Measurements from ENCODE around the gene CDH18.

CDH18 gene

GRCh38 chr5:19519448-19519847 is 468.6 kb downstream of the CDH18 start:
- H3K27ac ChIP-seq (ENCODE audit: low read length) = no peak overlapping the region
- no peak overlapping the region for H3K4me3 ChIP-seq (ENCODE audit: low read depth in 1 of 2, low read length in 2 of 2)
- H3K4me1 ChIP-seq (ENCODE audit: control insufficient read depth in 1 of 2, insufficient read depth in 2 of 2, low read length in 2 of 2) = no peaks in the 10 kb centered on the region
- H3K27me3 ChIP-seq (ENCODE audit: low read depth, low read length) = no peaks in the 10 kb centered on the region
- H3K9me3 ChIP-seq (ENCODE audit: control insufficient read depth in 1 of 2, low read length in 2 of 2) = no peaks in the 10 kb centered on the region
- no peaks in the 10 kb centered on the region for H3K36me3 ChIP-seq (ENCODE audit: control insufficient read depth in 1 of 2, insufficient read depth in 2 of 2, low read length in 2 of 2)

GRCh38 chr5:19498852-19499251 is 489.1 kb downstream of the CDH18 start:
- H3K36me3 ChIP-seq (ENCODE audit: control insufficient read depth in 1 of 2, insufficient read depth in 2 of 2, low read length in 2 of 2) = no peaks in the 10 kb centered on the region
- no peak overlapping the region for H3K27ac ChIP-seq (ENCODE audit: low read length)
- H3K4me1 ChIP-seq (ENCODE audit: control insufficient read depth in 1 of 2, insufficient read depth in 2 of 2, low read length in 2 of 2) = no peaks in the 10 kb centered on the region
- H3K27me3 ChIP-seq (ENCODE audit: low read depth, low read length) = no peaks in the 10 kb centered on the region
- H3K4me3 ChIP-seq (ENCODE audit: low read depth in 1 of 2, low read length in 2 of 2) = no peak overlapping the region
- H3K9me3 ChIP-seq (ENCODE audit: control insufficient read depth in 1 of 2, low read length in 2 of 2) = no peaks in the 10 kb centered on the region

- Histone ChIP-seq H3K27me3 (ENCODE audit: low read depth, low read length) (no peaks in the 10 kb centered on the region), H3K36me3 (ENCODE audit: control insufficient read depth in 1 of 2, insufficient read depth in 2 of 2, low read length in 2 of 2) (no peaks in the 10 kb centered on the region), H3K9me3 (ENCODE audit: control insufficient read depth in 1 of 2, low read length in 2 of 2) (no peaks in the 10 kb centered on the region), H3K4me1 (ENCODE audit: control insufficient read depth in 1 of 2, insufficient read depth in 2 of 2, low read length in 2 of 2) (no peaks in the 10 kb centered on the region), H3K4me3 (ENCODE audit: low read depth in 1 of 2, low read length in 2 of 2) (no peak overlapping the region), H3K27ac (ENCODE audit: low read length) (no peak overlapping the region)
These were observed 490.7 kb downstream of the CDH18 start for GRCh38 chr5:19497229-19497815.

- H3K36me3 ChIP-seq (ENCODE audit: control insufficient read depth in 1 of 2, insufficient read depth in 2 of 2, low read length in 2 of 2) = no peaks in the 10 kb centered on the region
- H3K27me3 ChIP-seq (ENCODE audit: low read depth, low read length) = no peaks in the 10 kb centered on the region
- H3K9me3 ChIP-seq (ENCODE audit: control insufficient read depth in 1 of 2, low read length in 2 of 2) = no peaks in the 10 kb centered on the region
- no peaks in the 10 kb centered on the region for H3K4me1 ChIP-seq (ENCODE audit: control insufficient read depth in 1 of 2, insufficient read depth in 2 of 2, low read length in 2 of 2)
- H3K4me3 ChIP-seq (ENCODE audit: low read depth in 1 of 2, low read length in 2 of 2) = no peak overlapping the region
- no peak overlapping the region for H3K27ac ChIP-seq (ENCODE audit: low read length)
These were observed 491.9 kb downstream of the CDH18 start for GRCh38 chr5:19496056-19496455.

- H3K27me3 ChIP-seq (ENCODE audit: low read depth, low read length) = no peaks in the 10 kb centered on the region
- H3K36me3 ChIP-seq (ENCODE audit: control insufficient read depth in 1 of 2, insufficient read depth in 2 of 2, low read length in 2 of 2) = no peaks in the 10 kb centered on the region
- no peaks in the 10 kb centered on the region for H3K4me1 ChIP-seq (ENCODE audit: control insufficient read depth in 1 of 2, insufficient read depth in 2 of 2, low read length in 2 of 2)
- H3K9me3 ChIP-seq (ENCODE audit: control insufficient read depth in 1 of 2, low read length in 2 of 2) = no peaks in the 10 kb centered on the region
- H3K27ac ChIP-seq (ENCODE audit: low read length) = no peak overlapping the region
- H3K4me3 ChIP-seq (ENCODE audit: low read depth in 1 of 2, low read length in 2 of 2) = no peak overlapping the region
These were observed 495.1 kb downstream of the CDH18 start for GRCh38 chr5:19492861-19493260.

GRCh38 chr5:19488786-19489185 is 499.2 kb downstream of the CDH18 start:
- no peaks in the 10 kb centered on the region for H3K36me3 ChIP-seq (ENCODE audit: control insufficient read depth in 1 of 2, insufficient read depth in 2 of 2, low read length in 2 of 2)
- no peaks in the 10 kb centered on the region for H3K27me3 ChIP-seq (ENCODE audit: low read depth, low read length)
- no peak overlapping the region for H3K4me3 ChIP-seq (ENCODE audit: low read depth in 1 of 2, low read length in 2 of 2)

GRCh38 chr5:19487480-19487879 is 500.5 kb downstream of the CDH18 start:
- H3K27me3 ChIP-seq (ENCODE audit: low read depth, low read length) = no peaks in the 10 kb centered on the region
- no peaks in the 10 kb centered on the region for H3K4me1 ChIP-seq (ENCODE audit: control insufficient read depth in 1 of 2, insufficient read depth in 2 of 2, low read length in 2 of 2)
- no peaks in the 10 kb centered on the region for H3K36me3 ChIP-seq (ENCODE audit: control insufficient read depth in 1 of 2, insufficient read depth in 2 of 2, low read length in 2 of 2)
- no peak overlapping the region for H3K4me3 ChIP-seq (ENCODE audit: low read depth in 1 of 2, low read length in 2 of 2)
- no peak overlapping the region for H3K27ac ChIP-seq (ENCODE audit: low read length)
- no peaks in the 10 kb centered on the region for H3K9me3 ChIP-seq (ENCODE audit: control insufficient read depth in 1 of 2, low read length in 2 of 2)

More at GRCh38 chr5:19488786-19489185, 499.2 kb downstream of the CDH18 start:
- Histone ChIP-seq H3K27ac (ENCODE audit: low read length) (no peak overlapping the region), H3K4me1 (ENCODE audit: control insufficient read depth in 1 of 2, insufficient read depth in 2 of 2, low read length in 2 of 2) (no peaks in the 10 kb centered on the region), H3K9me3 (ENCODE audit: control insufficient read depth in 1 of 2, low read length in 2 of 2) (no peaks in the 10 kb centered on the region)

- H3K4me3 ChIP-seq (ENCODE audit: low read depth in 1 of 2, low read length in 2 of 2) = no peak overlapping the region
- H3K9me3 ChIP-seq (ENCODE audit: control insufficient read depth in 1 of 2, low read length in 2 of 2) = no peaks in the 10 kb centered on the region
- H3K36me3 ChIP-seq (ENCODE audit: control insufficient read depth in 1 of 2, insufficient read depth in 2 of 2, low read length in 2 of 2) = no peaks in the 10 kb centered on the region
- H3K4me1 ChIP-seq (ENCODE audit: control insufficient read depth in 1 of 2, insufficient read depth in 2 of 2, low read length in 2 of 2) = no peaks in the 10 kb centered on the region
- no peak overlapping the region for H3K27ac ChIP-seq (ENCODE audit: low read length)
- H3K27me3 ChIP-seq (ENCODE audit: low read depth, low read length) = no peaks in the 10 kb centered on the region
These were observed 508.4 kb downstream of the CDH18 start for GRCh38 chr5:19479562-19479961.

- no peaks in the 10 kb centered on the region for H3K9me3 ChIP-seq (ENCODE audit: control insufficient read depth in 1 of 2, low read length in 2 of 2)
- H3K36me3 ChIP-seq (ENCODE audit: control insufficient read depth in 1 of 2, insufficient read depth in 2 of 2, low read length in 2 of 2) = no peaks in the 10 kb centered on the region
- H3K27ac ChIP-seq (ENCODE audit: low read length) = no peak overlapping the region
- no peak overlapping the region for H3K4me3 ChIP-seq (ENCODE audit: low read depth in 1 of 2, low read length in 2 of 2)
- no peaks in the 10 kb centered on the region for H3K4me1 ChIP-seq (ENCODE audit: control insufficient read depth in 1 of 2, insufficient read depth in 2 of 2, low read length in 2 of 2)
- H3K27me3 ChIP-seq (ENCODE audit: low read depth, low read length) = no peaks in the 10 kb centered on the region
These were observed 526.0 kb downstream of the CDH18 start for GRCh38 chr5:19462019-19462418.

- Histone ChIP-seq H3K4me1 (ENCODE audit: control insufficient read depth in 1 of 2, insufficient read depth in 2 of 2, low read length in 2 of 2) (no peaks in the 10 kb centered on the region), H3K36me3 (ENCODE audit: control insufficient read depth in 1 of 2, insufficient read depth in 2 of 2, low read length in 2 of 2) (no peaks in the 10 kb centered on the region), H3K4me3 (ENCODE audit: low read depth in 1 of 2, low read length in 2 of 2) (no peak overlapping the region), H3K9me3 (ENCODE audit: control insufficient read depth in 1 of 2, low read length in 2 of 2) (no peaks in the 10 kb centered on the region), H3K27ac (ENCODE audit: low read length) (no peak overlapping the region), H3K27me3 (ENCODE audit: low read depth, low read length) (no peaks in the 10 kb centered on the region)
These were observed 563.5 kb downstream of the CDH18 start for GRCh38 chr5:19424506-19424905.

Data from muscle layer of duodenum (tissue), 2 donors.